Liver (tissue), 9 donors: Measurements from ENCODE around the gene IL33. TPM values are rescaled to one million over a fixed set of nuclear protein-coding genes. Genes with fewer than 3 reads are reported as not detected.

ENCODE experiments used
- DNase-seq: peaks from one replicate; pipeline ENCODE4 v3.0.0-alpha.2; 2017; ENCODE audit warnings: low spot score
- H3K27ac ChIP-seq, 2 donors: one replicate each; pipeline ENCODE4 v1.7.0; 2013; ENCODE audit warnings: inconsistent platforms in 2 of 2, low read length in 2 of 2, control low read depth in 1 of 2, low read depth in 1 of 2, mild to moderate bottlenecking in 1 of 2
- H3K27me3 ChIP-seq, 4 donors: one replicate each; pipeline versions ENCODE4 v1.6.1 to v1.7.0; 2013; ENCODE audit warnings: low read length in 3 of 4, inconsistent platforms in 1 of 4, mild to moderate bottlenecking in 1 of 4, moderate library complexity in 1 of 4; ENCODE audit not compliant: control insufficient read depth in 4 of 4, insufficient read depth in 4 of 4
- H3K36me3 ChIP-seq, 4 donors: one replicate each; pipeline versions ENCODE4 v1.6.1 to v1.7.0; 2013; ENCODE audit warnings: low read length in 3 of 4, mild to moderate bottlenecking in 3 of 4, low read depth in 1 of 4, moderate library complexity in 1 of 4; ENCODE audit not compliant: control insufficient read depth in 4 of 4, insufficient read depth in 3 of 4
- H3K4me1 ChIP-seq, 4 donors: one replicate each; pipeline versions ENCODE4 v1.6.1 to v1.7.0; 2013; ENCODE audit warnings: low read length in 3 of 4, mild to moderate bottlenecking in 3 of 4, moderate library complexity in 1 of 4; ENCODE audit not compliant: control insufficient read depth in 4 of 4, insufficient read depth in 4 of 4
- H3K4me3 ChIP-seq, 3 donors: one replicate each; pipeline versions ENCODE4 v1.6.1 to v1.7.0; 2013; ENCODE audit warnings: low read length in 3 of 3, control low read depth in 1 of 3, low read depth in 1 of 3, mild to moderate bottlenecking in 1 of 3
- H3K9ac ChIP-seq, 2 donors: one replicate each; pipeline ENCODE4 v1.7.0; 2013; ENCODE audit warnings: low read length in 2 of 2, mild to moderate bottlenecking in 2 of 2, moderate library complexity in 2 of 2, control low read depth in 1 of 2, low read depth in 1 of 2
- H3K9me3 ChIP-seq, 4 donors: one replicate each; pipeline versions ENCODE4 v1.6.1 to v1.7.0; 2013; ENCODE audit warnings: low read length in 3 of 4; ENCODE audit not compliant: control insufficient read depth in 4 of 4
- ATF3 ChIP-seq: IDR thresholded peaks from 2 replicates; pipeline ENCODE4 v1.6.1; 2016; ENCODE audit warnings: antibody characterized with exemption
- CTCF ChIP-seq: fragments of 150-350 bp; IDR thresholded peaks from 2 replicates; pipeline ENCODE4 v1.5.1; 2017; ENCODE audit warnings: improper control_type of control experiment, low read depth, low read length; ENCODE audit not compliant: missing input control
- EGR1 ChIP-seq, 2 donors: IDR thresholded peaks; 2 replicates each; pipeline ENCODE4 v1.6.1; 2016 to 2018; ENCODE audit warnings: antibody characterized with exemption in 2 of 2, low read depth in 2 of 2
- FOXA1 ChIP-seq: IDR thresholded peaks from 2 replicates; pipeline ENCODE4 v1.6.1; 2016; ENCODE audit warnings: antibody characterized with exemption
- FOXA2 ChIP-seq: IDR thresholded peaks from 2 replicates; pipeline ENCODE4 v1.6.1; 2016; ENCODE audit warnings: antibody characterized with exemption
- GABPA ChIP-seq, 2 donors: IDR thresholded peaks in 1 of 2; conservative IDR thresholded peaks in 1 of 2; 2 replicates each; pipeline ENCODE4 v1.6.1; 2016; ENCODE audit warnings: antibody characterized with exemption in 2 of 2, mild to moderate bottlenecking in 1 of 2, moderate library complexity in 1 of 2
- HNF4A ChIP-seq, 2 donors: conservative IDR thresholded peaks; 2 replicates each; pipeline ENCODE4 v1.6.1; 2016; ENCODE audit warnings: antibody characterized with exemption in 2 of 2, mild to moderate bottlenecking in 2 of 2
- HNF4G ChIP-seq: IDR thresholded peaks from 2 replicates; pipeline ENCODE4 v1.6.1; 2016; ENCODE audit warnings: antibody characterized with exemption
- JUND ChIP-seq, 2 donors: IDR thresholded peaks; 2 replicates each; pipeline ENCODE4 v1.6.1; 2016; ENCODE audit warnings: antibody characterized with exemption in 2 of 2
- MAX ChIP-seq: IDR thresholded peaks from 2 replicates; pipeline ENCODE4 v1.6.1; 2016; ENCODE audit warnings: antibody characterized with exemption
- NR2F2 ChIP-seq: IDR thresholded peaks from 2 replicates; pipeline ENCODE4 v1.6.1; 2016; ENCODE audit warnings: antibody characterized with exemption
- RAD21 ChIP-seq, 2 donors: IDR thresholded peaks; 2 replicates each; pipeline ENCODE4 v1.6.1; 2016; ENCODE audit warnings: antibody characterized with exemption in 2 of 2, mild to moderate bottlenecking in 2 of 2
- REST ChIP-seq: IDR thresholded peaks from 2 replicates; pipeline ENCODE4 v1.6.1; 2016; ENCODE audit warnings: antibody characterized with exemption, mild to moderate bottlenecking
- RXRA ChIP-seq, 2 donors: IDR thresholded peaks; 2 replicates each; pipeline ENCODE4 v1.6.1; 2017 to 2018; ENCODE audit warnings: antibody characterized with exemption in 2 of 2, mild to moderate bottlenecking in 1 of 2
- SP1 ChIP-seq: IDR thresholded peaks from 2 replicates; pipeline ENCODE4 v1.6.1; 2018; ENCODE audit warnings: antibody characterized with exemption, mild to moderate bottlenecking
- TAF1 ChIP-seq: conservative IDR thresholded peaks from 2 replicates; pipeline ENCODE4 v1.6.1; 2016; ENCODE audit warnings: antibody characterized with exemption, mild to moderate bottlenecking
- YY1 ChIP-seq: IDR thresholded peaks from 2 replicates; pipeline ENCODE4 v1.6.1; 2016; ENCODE audit warnings: antibody characterized with exemption, mild to moderate bottlenecking
- ZBTB33 ChIP-seq: IDR thresholded peaks from 2 replicates; pipeline ENCODE4 v1.6.1; 2016; ENCODE audit warnings: antibody characterized with exemption
- whole genome bisulfite sequencing: extraction: QIAGEN DNeasy Blood & Tissue Kit; methylation state at CpG from one replicate; pipeline ENCODE4 v1.1.7; 2013; 5-methylcytosine and 5-hydroxymethylcytosine counted together
- polyA plus RNA-seq, 2 donors: library from polyadenylated mRNA; stranded (reverse) in 1 of 2; unstranded in 1 of 2; fragments of 200-250 nt in 1 of 2; fragments of >200 nt in 1 of 2; fragmentation: Nextera tagmentation in 1 of 2; extraction: Ambion mirVana in 1 of 2; gene quantifications; one replicate each; pipeline versions ENCODE4 v1.2.1 to v1.2.3, GENCODE V29; 2013 to 2015
- total RNA-seq, 2 donors: library from RNA; depleted of rRNA; stranded (reverse); fragments of >200 nt; gene quantifications; one replicate each; pipeline ENCODE4 v1.2.3, GENCODE V29; 2014
- donor health status: healthy.
- donor health status: healthy.
- donor health status: healthy.
- donor health status: healthy.
- donor health status: healthy.

The IL33 gene
- total and polyA plus RNA-seq, 4 donors: 13.6 to 20.0 (median 16.4) TPM

GRCh38 chr9:6184749-6185645, 30.6 kb upstream of the IL33 start:
- no peak for TF ChIP-seq RAD21 (IDR thresholded peaks at IDR 0.05)
- TF ChIP-seq SP1: no peak
- no peak for TF ChIP-seq GABPA (IDR thresholded peaks at IDR 0.05 in 1 of 2, conservative IDR thresholded peaks at IDR 0.05 in 1 of 2)
- TF ChIP-seq TAF1: no peak
- no peak for TF ChIP-seq HNF4A (conservative IDR thresholded peaks at IDR 0.05)
- no peak for TF ChIP-seq EGR1 (IDR thresholded peaks at IDR 0.05; ENCODE audit: low read depth in 2 of 2)
- TF ChIP-seq HNF4G: no peak
- TF ChIP-seq REST: no peak
- no peak for TF ChIP-seq NR2F2
- no peak for TF ChIP-seq FOXA1
- no peak for TF ChIP-seq MAX
- no peak for TF ChIP-seq YY1
- TF ChIP-seq ZBTB33: no peak
- TF ChIP-seq ATF3: no peak
- TF ChIP-seq JUND (IDR thresholded peaks at IDR 0.05): no peak
- no peak for TF ChIP-seq FOXA2
- TF ChIP-seq RXRA (IDR thresholded peaks at IDR 0.05): no peak
- no peak overlapping the region for H3K27ac ChIP-seq

GRCh38 chr9:6186691-6187090, 28.9 kb upstream of the IL33 start:
- no peak overlapping the region for H3K9ac ChIP-seq
- H3K4me3 ChIP-seq: no peak overlapping the region
- H3K36me3 ChIP-seq: no peaks in the 10 kb centered on the region
- no peak overlapping the region for H3K27ac ChIP-seq
- H3K9me3 ChIP-seq: no peaks in the 10 kb centered on the region
- no peaks in the 10 kb centered on the region for H3K4me1 ChIP-seq
- 67% methylated on average over 2 of the region's 2 CpGs for WGBS
- DNase-seq: no peak
- no peaks in the 10 kb centered on the region for H3K27me3 ChIP-seq
- TF ChIP-seq TAF1: no peak
- no peak for TF ChIP-seq ATF3
- no peak for TF ChIP-seq CTCF
- TF ChIP-seq EGR1 (IDR thresholded peaks at IDR 0.05; ENCODE audit: low read depth in 2 of 2): no peak
- no peak for TF ChIP-seq MAX
- no peak for TF ChIP-seq GABPA (IDR thresholded peaks at IDR 0.05 in 1 of 2, conservative IDR thresholded peaks at IDR 0.05 in 1 of 2)
- TF ChIP-seq NR2F2: no peak
- no peak for TF ChIP-seq FOXA2
- TF ChIP-seq SP1: no peak
- no peak for TF ChIP-seq HNF4G
- no peak for TF ChIP-seq REST

More at GRCh38 chr9:6184749-6185645, 30.6 kb upstream of the IL33 start:
- DNase-seq: no peak
- no peaks in the 10 kb centered on the region for H3K4me1 ChIP-seq
- no peak overlapping the region for H3K9ac ChIP-seq
- 80% methylated on average over 5 of the region's 5 CpGs for WGBS
- H3K4me3 ChIP-seq: no peak overlapping the region
- H3K27me3 ChIP-seq: no peaks in the 10 kb centered on the region
- no peaks in the 10 kb centered on the region for H3K9me3 ChIP-seq
- no peaks in the 10 kb centered on the region for H3K36me3 ChIP-seq
